HG03175 (cell line): ENCODE measurements around the gene LAPTM5.
"Not testable (repeated sequence)": the region's sequence is repeated elsewhere in the genome, so short reads cannot be mapped to it uniquely, and the experiment has no call there.

ENCODE experiments used
- ATAC-seq: cut with Tn5 transposase; IDR thresholded peaks from one replicate; pipeline ENCODE4 v1.9.1; 2021; ENCODE audit warnings: mild to moderate bottlenecking, moderate library complexity; ENCODE audit not compliant: unreplicated experiment

Gene LAPTM5, protein sequence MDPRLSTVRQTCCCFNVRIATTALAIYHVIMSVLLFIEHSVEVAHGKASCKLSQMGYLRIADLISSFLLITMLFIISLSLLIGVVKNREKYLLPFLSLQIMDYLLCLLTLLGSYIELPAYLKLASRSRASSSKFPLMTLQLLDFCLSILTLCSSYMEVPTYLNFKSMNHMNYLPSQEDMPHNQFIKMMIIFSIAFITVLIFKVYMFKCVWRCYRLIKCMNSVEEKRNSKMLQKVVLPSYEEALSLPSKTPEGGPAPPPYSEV

DNA sequence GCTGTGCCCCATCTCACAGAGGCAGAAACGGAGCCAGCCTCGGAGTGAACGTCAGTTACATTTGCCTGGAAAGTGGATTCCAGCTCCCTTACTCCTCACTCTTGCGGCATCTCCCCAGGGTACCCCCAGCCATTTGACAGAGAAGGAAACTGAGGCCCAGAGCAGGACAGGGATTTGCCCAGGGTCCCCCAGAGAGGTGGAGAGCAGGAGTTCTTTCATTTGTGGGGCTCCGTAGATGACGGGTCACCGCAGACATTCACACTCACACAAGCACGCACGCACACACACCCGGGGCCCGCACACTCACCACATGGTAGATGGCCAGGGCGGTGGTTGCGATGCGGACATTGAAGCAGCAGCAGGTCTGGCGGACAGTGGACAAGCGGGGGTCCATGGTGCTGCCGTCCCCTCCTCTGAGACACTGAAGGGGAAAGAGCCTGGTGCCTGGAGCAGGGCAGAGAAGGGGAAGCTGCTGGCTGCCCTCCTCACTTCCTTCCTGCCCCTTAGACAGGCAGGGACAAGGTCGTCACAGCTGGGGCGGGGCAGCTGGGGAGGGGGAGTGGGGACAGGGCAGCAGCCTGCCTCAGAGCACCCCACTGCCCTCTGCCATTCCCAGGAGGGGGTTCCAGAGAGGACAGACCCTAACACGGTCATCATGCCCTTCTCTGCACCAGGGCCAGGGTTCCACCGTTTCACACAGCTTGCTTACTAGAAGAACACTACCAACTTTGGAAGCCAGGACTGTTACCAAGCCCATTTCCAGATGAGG, at the start of gene LAPTM5:
LAPTM5 (minus strand) TSS at position 423 of the 769 bp plus-strand sequence; CDS start at position 394, 29 bp downstream.
- no peak for ATAC-seq

DNA sequence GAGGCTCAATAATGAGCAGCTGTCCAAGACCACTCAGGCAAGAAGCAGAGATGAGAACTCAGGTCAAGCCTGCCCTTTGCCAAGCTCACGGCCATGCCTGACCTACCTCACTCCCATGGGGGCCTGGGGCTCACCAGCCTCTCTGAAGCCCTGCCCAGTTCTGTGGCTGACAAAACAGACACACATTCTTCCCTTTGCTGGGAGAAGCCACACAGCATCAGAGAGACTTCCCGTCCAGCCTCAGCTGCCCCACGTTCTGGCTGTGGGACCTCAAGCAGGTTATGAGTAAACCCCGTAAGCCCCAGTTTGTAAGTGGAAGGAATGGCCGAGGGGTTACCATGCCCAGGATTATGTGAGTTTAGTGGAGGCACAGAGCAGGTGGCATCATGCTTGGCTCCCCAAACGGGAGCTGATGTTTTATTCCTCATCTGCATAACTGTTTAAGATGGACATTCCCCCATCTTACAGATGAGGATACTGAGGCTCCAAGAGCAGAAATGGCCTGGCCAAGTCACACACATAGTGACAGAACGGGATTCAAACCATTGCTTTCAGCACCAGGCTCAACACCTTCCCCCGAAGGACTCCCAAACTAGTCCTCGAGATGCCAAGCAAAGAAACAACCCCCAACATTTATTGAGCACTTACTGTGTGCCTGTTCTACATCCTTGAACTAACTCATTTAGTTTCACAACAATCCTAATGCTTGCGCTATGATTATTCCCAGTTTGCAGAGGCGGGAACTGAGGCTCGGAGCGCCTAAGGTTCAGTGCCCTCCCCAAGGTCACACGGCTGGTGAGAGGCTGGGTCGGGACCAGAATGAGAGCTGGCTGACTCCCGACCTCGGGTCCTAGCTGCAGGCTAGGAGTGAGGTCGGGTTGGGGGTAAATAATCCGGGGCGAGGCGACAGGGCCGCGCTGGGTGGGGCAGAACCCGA, 49.1 kb upstream of the LAPTM5 start:
- ATAC-seq, result no peak

- ATAC-seq, result no peak
These were observed 47.9 kb upstream of the LAPTM5 start for GRCh38 chr1:30805304-30806003.

GRCh38 chr1:30804822-30805221, 47.2 kb upstream of the LAPTM5 start:
- ATAC-seq, result no peak

DNA sequence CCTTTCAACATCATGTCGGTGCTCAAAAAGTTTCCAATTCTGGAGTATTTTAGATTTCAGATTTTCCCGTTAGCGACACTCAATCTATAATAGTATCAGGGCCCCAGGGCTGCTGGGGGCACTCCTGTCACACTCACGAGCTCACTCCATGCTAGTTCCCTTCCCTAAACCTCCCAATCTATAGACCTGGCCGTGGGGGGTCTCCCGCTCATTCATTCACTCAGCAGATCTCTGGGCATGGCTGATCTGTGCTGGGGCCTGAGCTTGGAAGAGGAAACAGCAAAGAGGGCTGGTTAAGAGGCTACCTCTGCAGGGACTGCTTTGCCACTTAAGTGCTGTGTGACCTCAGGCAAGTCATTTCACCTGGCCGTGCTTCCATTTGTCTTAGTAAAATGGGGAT, 46.8 kb upstream of the LAPTM5 start:
- no peak for ATAC-seq

DNA sequence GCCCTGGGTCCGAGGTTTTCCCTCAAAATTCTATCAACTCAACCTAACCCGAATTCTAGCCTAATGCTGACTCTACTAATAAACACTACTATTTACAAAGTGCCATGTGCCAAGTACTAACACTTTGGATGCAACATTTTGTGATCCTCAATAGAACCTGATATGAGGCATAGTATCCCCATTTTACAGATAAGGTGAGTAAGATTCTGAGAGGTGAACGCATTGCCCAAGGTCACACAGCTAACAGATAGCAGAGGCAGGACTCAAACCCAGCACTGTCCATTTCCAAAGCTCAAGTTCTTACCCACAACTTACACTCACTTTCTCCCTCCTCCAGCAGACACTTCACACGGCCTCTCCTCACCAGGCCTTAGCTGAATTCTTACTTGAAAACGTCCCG, 46.0 kb upstream of the LAPTM5 start:
- no peak for ATAC-seq

DNA sequence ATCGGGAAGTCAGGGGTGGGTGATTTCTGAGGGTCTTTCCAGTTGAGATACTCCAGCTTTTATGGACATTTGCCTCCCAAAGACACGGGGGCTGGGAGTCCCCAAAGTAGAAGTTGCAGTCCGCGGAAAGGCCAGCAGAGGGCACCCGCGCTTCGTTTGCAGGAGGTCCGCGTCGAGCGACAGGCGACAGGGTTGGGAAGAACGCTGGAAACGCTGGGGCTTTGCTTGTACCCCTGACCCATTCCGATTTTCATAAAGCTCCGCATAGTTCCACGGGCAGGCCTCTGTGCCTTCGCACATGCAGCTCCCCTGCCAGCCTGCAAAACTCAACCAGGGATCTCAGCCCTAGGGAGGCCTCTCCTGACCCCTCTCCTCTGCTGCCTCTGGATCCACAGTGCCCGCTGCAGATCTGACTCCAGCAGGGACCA, 44.2 kb upstream of the LAPTM5 start:
- peak; percentile 50 for ATAC-seq

GRCh38 chr1:30799233-30799511, 41.6 kb upstream of the LAPTM5 start:
- ATAC-seq, result no peak

DNA sequence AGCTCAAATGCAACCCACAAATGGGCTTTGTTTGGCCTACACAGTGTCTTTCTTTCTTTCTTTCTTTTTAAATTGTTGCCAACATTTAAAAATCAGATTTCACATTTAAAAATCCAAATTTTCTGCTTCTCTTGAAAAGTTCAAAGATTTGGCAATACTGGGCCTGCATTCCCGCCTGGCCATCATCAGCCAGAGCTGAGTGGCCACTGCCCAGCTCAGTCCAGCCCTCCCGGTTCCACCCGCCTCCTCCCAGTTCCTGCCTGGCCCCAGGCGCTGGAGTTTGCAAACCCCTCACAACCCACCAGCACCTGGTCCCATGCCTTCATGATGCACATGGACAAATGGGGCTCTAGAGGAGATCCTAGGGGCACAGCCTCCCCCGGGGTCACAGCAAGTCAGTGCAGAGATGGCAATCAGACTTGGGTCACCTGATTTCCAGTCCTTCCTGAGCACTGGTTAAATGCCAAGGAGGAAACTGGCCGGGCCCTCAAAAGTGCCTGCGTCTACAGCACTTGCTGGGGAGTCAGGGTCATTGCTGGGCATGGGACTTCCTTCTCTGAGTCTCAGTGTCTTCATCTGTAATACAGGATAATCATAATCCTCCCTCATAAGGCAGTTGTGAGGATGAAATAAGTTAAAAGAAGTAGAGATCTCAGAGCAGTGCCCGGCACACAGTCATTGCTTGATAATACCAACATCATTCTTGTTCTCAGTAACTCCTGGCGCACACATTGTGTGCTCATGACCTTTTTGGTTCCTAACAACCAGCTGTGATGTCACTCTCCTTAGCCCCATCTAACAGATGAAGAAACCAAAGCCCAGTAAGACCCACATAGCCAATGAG, 41.0 kb upstream of the LAPTM5 start:
- no peak for ATAC-seq

GRCh38 chr1:30795026-30795425, 37.5 kb upstream of the LAPTM5 start:
- no peak for ATAC-seq

DNA sequence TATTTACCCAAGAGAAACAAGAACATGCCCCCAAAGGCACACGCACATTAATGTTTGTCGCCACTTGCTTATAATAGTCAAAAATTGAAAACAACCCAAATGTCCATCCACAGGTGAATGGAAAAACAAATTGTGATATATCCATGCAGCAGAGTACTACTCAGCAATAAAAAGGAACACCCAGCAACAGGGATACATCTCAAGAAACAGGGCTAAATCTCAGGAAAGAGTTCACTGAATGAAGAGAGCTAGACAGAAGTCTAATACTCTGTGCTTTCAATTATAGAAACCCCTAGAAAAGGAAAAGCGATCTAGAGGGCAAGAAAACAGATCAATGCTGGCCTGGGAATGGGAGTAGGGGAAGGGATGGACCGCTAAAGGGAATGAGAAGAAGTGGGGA, 36.7 kb upstream of the LAPTM5 start:
- ATAC-seq, result no peak

DNA sequence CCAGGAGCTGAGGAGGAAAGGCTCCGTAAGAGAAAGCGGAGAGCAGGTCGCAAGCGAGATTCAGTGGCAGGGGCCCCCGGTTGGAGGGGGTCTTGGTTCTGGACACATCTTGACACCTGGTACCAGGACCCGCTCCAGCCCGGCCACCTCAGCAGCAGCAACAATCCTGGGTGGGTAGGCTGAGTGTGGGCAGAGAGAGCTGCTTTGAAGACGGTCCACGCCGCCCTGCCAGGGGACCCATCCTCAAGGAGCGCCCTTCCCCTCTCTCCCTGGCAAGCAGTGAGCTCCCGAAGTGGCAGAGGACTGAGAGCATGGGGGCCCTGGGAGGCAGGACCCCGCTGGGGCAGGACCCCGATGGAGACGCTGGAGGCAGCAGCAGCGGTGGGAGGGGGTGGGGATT, 35.6 kb upstream of the LAPTM5 start:
- ATAC-seq, result no peak

GRCh38 chr1:30791868-30792267, 34.3 kb upstream of the LAPTM5 start:
- no peak for ATAC-seq

- no peak for ATAC-seq
These were observed 33.5 kb upstream of the LAPTM5 start for GRCh38 chr1:30790850-30791778.

- not testable (repeated sequence) for ATAC-seq
These were observed 32.6 kb upstream of the LAPTM5 start for GRCh38 chr1:30790256-30790525.

DNA sequence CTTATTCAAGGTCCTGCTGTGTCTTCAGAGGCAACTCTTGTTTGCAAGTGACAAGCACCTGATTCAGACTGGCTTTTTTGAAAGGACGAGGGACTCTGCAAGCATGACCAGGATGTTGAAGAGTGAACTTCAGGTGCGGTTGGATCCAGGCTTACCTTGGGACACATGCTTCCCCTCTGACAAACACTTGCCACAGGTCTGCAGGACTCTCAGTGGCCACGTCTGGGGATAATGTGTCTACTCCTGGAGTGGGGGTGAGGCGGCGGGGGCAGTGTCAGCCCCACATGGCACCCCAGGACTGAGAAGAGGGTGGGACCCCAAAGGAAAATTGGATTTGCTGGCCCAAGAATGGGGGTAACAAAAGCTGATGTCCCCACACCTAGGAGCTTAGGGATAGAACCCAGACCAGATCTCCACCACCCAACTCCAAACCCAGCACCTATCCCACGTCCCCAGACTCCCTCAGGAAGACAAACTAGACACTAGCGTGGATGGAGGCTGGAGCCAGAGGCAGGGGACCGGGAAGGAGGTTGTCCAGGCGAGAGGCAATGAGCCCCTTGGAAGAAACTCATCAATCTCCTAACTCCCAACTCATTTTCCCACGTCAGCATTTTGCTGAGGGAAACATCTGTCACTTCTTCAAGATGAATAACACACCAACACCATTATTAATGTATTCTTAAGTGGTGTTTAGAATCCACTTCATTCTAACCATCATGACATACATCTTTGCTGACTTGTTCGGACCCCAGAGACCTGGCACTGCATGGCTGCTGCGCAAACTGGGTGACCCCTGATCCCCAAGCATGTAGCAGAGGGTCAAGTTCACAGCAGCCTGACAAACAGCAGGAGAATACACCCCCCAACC, 32.0 kb upstream of the LAPTM5 start:
- ATAC-seq, result no peak

DNA sequence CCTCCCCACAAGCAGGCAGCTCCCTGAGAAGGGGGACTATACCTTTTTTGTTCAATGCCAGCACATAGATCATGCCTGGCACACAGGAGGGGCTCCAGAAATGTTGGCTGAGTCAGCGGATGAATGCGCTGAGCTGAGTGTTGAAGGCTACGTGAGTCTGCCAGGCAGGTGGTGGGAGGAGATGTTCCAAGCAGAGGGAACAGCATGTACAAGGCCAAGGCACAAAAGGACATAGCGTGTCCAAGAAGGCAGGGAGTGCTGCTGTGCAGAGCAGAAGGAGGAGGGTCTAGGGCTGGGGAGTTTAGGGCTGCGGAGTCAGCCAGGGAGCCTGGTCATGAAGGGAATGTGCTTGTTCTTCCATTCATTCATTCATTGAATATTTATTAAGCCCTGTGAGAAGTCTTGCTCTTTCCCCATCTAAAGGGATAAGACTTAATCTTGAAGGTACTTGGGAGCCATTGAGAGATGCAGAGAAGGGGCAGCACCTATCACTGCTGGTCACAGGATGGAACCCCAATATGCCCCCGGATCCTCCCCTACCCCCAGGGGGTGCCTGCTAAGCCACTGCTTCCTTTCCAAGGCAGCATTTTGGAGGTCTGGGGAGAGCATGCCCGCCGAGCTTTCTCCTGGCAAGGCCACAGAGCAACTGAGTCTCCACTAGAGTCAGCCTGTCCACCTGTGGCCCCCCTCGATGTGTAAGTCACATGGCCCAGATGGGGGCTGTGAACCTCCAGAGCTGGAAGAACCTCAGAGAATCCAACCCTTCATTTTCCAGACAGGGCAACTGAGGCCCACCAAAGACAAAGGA, 31.2 kb upstream of the LAPTM5 start:
- no peak for ATAC-seq
